Endothelial cell of umbilical vein (primary cell): ENCODE measurements around the gene FMN1. TPM values are rescaled to one million over a fixed set of nuclear protein-coding genes. Genes with fewer than 3 reads are reported as not detected.

Source experiments
- BruUV-seq: library from RNA; stranded (reverse); fragments of 400-500 nt; replicated peaks from 2 replicates; lab custom pipeline; 2021; lab: Mats Ljungman, UMichigan
- CTCF ChIA-PET: fragments of 300-600, 350-600 bp; sonication (Branson Sonifier 250); formaldehyde crosslinking; loops from one replicate; lab custom pipeline; 2021; ENCODE audit warnings: antibody characterized with exemption, inconsistent platforms; lab: Charles Lee
- POLR2A ChIA-PET: fragments of 300-600, 350-600 bp; sonication (Branson Sonifier 250); formaldehyde crosslinking; loops from one replicate; lab custom pipeline; 2021; ENCODE audit warnings: antibody characterized with exemption, inconsistent platforms; lab: Charles Lee
- DNase-seq: peaks from one replicate; pipeline ENCODE4 v3.0.0-alpha.2; 2011; ENCODE audit warnings: low read depth, low spot score
- FAIRE-seq: peaks from 2 replicates; lab custom pipeline; 2011; peaks lifted over from hg19 to GRCh38; lab: Jason Lieb, UNC
- H2AFZ ChIP-seq: 2 replicates; pipeline ENCODE4 v1.6.0; 2012; ENCODE audit warnings: low read depth, low read length, control low read depth, inconsistent platforms
- H3K27ac ChIP-seq: 2 replicates; pipeline ENCODE4 v1.5.1; 2011; ENCODE audit warnings: low read depth, mild to moderate bottlenecking, control low read depth, low read length, moderate library complexity; ENCODE audit not compliant: insufficient read depth
- H3K27me3 ChIP-seq, 2 experiments: 2 replicates each; pipeline versions ENCODE4 v1.6.0 to v1.6.1; 2011; ENCODE audit warnings: low read length in 2 of 2, mixed read lengths in 1 of 2; ENCODE audit not compliant: control insufficient read depth in 2 of 2, insufficient read depth in 2 of 2
- H3K36me3 ChIP-seq, 2 experiments: 2 replicates in 1 of 2; 3 replicates in 1 of 2; pipeline ENCODE4 v1.5.1; 2011; ENCODE audit warnings: low read length in 2 of 2, mild to moderate bottlenecking in 1 of 2, moderate library complexity in 1 of 2; ENCODE audit not compliant: control insufficient read depth in 2 of 2, insufficient read depth in 2 of 2; ENCODE audit errors: extremely low read depth in 1 of 2
- H3K4me1 ChIP-seq: 3 replicates; pipeline ENCODE4 v1.5.1; 2011; ENCODE audit warnings: mild to moderate bottlenecking, low read length; ENCODE audit not compliant: control insufficient read depth, insufficient read depth; ENCODE audit errors: extremely low read depth
- H3K4me2 ChIP-seq: 2 replicates; pipeline ENCODE4 v1.6.1; 2011; ENCODE audit warnings: low read length, control low read depth, mixed read lengths; ENCODE audit not compliant: insufficient read depth
- H3K4me3 ChIP-seq, 3 experiments: fragments of 200-600 bp in 1 of 3; sonication (generic), shearing (Covaris generic) in 1 of 3; replicated peaks in 1 of 3; 2 replicates each; pipeline ENCODE4 v1.5.1; 2011 to 2016; ENCODE audit warnings: control low read depth in 3 of 3, low read length in 3 of 3, mild to moderate bottlenecking in 2 of 3, inconsistent platforms in 1 of 3, low read depth in 1 of 3, moderate library complexity in 1 of 3; ENCODE audit not compliant: insufficient read depth in 1 of 3
- H3K79me2 ChIP-seq: 2 replicates; pipeline ENCODE4 v1.6.0; 2012; ENCODE audit warnings: low read length, inconsistent platforms; ENCODE audit not compliant: control insufficient read depth, insufficient read depth
- H3K9ac ChIP-seq: replicated peaks from 2 replicates; pipeline ENCODE3; 2011; ENCODE audit warnings: low read length, control low read depth; ENCODE audit not compliant: insufficient read depth; ENCODE audit errors: extremely low read depth
- H3K9me1 ChIP-seq: replicated peaks from 3 replicates; pipeline ENCODE4 v1.6.0; 2011; ENCODE audit warnings: mild to moderate bottlenecking, low read length; ENCODE audit not compliant: control insufficient read depth, insufficient read depth; ENCODE audit errors: extremely low read depth
- H3K9me3 ChIP-seq: replicated peaks from 2 replicates; pipeline ENCODE4 v1.5.1; 2012; ENCODE audit warnings: low read length, inconsistent platforms; ENCODE audit not compliant: control insufficient read depth, insufficient read depth
- H4K20me1 ChIP-seq: replicated peaks from 2 replicates; pipeline ENCODE3; 2011; ENCODE audit warnings: mild to moderate bottlenecking, low read length; ENCODE audit not compliant: control insufficient read depth, insufficient read depth; ENCODE audit errors: extremely low read depth
- CTCF ChIP-seq, 2 donors: IDR thresholded peaks; 1 replicate in 1 of 2; 2 replicates in 1 of 2; pipeline ENCODE4 v1.5.1; 2011; ENCODE audit warnings: low read length in 2 of 2, mild to moderate bottlenecking in 2 of 2, moderate library complexity in 2 of 2, control low read depth in 1 of 2, inconsistent platforms in 1 of 2, low read depth in 1 of 2; ENCODE audit not compliant: insufficient read depth in 1 of 2; ENCODE audit errors: extremely low read depth in 1 of 2
- EZH2 ChIP-seq: IDR thresholded peaks from 2 replicates; pipeline ENCODE4 v1.6.1; 2012; ENCODE audit warnings: borderline replicate concordance, low read depth, mild to moderate bottlenecking, moderate library complexity, low read length, inconsistent platforms; ENCODE audit not compliant: severe bottlenecking
- FOS ChIP-seq: IDR thresholded peaks from 2 replicates; pipeline ENCODE4 v1.6.1; 2011; ENCODE audit warnings: mild to moderate bottlenecking, low read length, moderate library complexity, borderline replicate concordance; ENCODE audit not compliant: insufficient read depth
- GATA2 ChIP-seq: IDR thresholded peaks from 2 replicates; pipeline ENCODE4 v1.7.0; 2011; ENCODE audit warnings: low read depth, mild to moderate bottlenecking, moderate library complexity, mixed read lengths, low read length; ENCODE audit not compliant: insufficient read length, insufficient read depth
- JUN ChIP-seq: IDR thresholded peaks from 2 replicates; pipeline ENCODE4 v1.6.1; 2011; ENCODE audit warnings: borderline replicate concordance, low read depth; ENCODE audit not compliant: insufficient read length, insufficient read depth
- MAX ChIP-seq: IDR thresholded peaks from 2 replicates; pipeline ENCODE4 v1.6.1; 2011; ENCODE audit not compliant: insufficient read depth, insufficient read length
- MYC ChIP-seq: IDR thresholded peaks from one replicate; pipeline ENCODE4 v1.6.1; 2011; ENCODE audit warnings: mild to moderate bottlenecking, low read depth, low read length
- POLR2A ChIP-seq: IDR thresholded peaks from 2 replicates; pipeline ENCODE4 v1.6.1; 2012; ENCODE audit warnings: low read depth, mild to moderate bottlenecking, control low read depth, low read length
- POLR2AphosphoS5 ChIP-seq: IDR thresholded peaks from 2 replicates; pipeline ENCODE4 v1.6.1; 2012; ENCODE audit warnings: low read depth, mild to moderate bottlenecking, control low read depth, low read length, moderate library complexity; ENCODE audit not compliant: insufficient read depth
- dilution Hi-C: fragments of 300-500 bp; cut with MboI; formaldehyde crosslinking; loops from one replicate; pipeline ENCODE4 v1.15.0; 2019; ENCODE audit warnings: low sequenced_read_pairs; ENCODE audit not compliant: extremely low pct_ligation_motif_present
- intact Hi-C: fragments of 100-400 bp; cut with micrococcal nuclease; formaldehyde crosslinking; loops from one replicate; pipeline ENCODE4 v1.10.0; 2022
- polyA plus RNA-seq, 4 experiments: library from polyadenylated mRNA; depleted of rRNA in 3 of 4; stranded (reverse) in 3 of 4; unstranded in 1 of 4; fragments of >200 nt; gene quantifications; 2 replicates each; pipeline versions ENCODE4 v1.2.1 to v1.2.3, GENCODE V29; 2011 to 2012; ENCODE audit warnings: missing spikeins in 1 of 4
- total RNA-seq: library from RNA; stranded (reverse); gene quantifications from 2 replicates; pipeline ENCODE4 v1.2.3, GENCODE V29; 2021

The FMN1 gene
- total and polyA plus RNA-seq, 2 donors (not counting 3 experiments of a cell fraction or from before 2014, with no cell fraction given): 0.01 to 0.29 TPM

- H3K79me2 ChIP-seq: no peaks in the 10 kb centered on the region
- BruUV-seq: no TSS peak
- H2AFZ ChIP-seq: no peak overlapping the region
- no peaks in the 10 kb centered on the region for H3K9me1 ChIP-seq
- H4K20me1 ChIP-seq: no peaks in the 10 kb centered on the region
- H3K9ac ChIP-seq: no peak overlapping the region
- H3K27ac ChIP-seq: no peak overlapping the region
- DNase-seq (no peak), FAIRE-seq (no peak)
- no peaks in the 10 kb centered on the region for H3K9me3 ChIP-seq
- intact Hi-C loops: no loop called here
- no peak overlapping the region for H3K4me3 ChIP-seq
- H3K4me1 ChIP-seq: peaks cover 6% of the 10 kb centered on the region
- TF ChIP-seq FOS (no peak), EZH2 (no peak), JUN (no peak), CTCF (IDR thresholded peaks at IDR 0.05; ENCODE audit: extremely low read depth in 1 of 2, insufficient read depth in 1 of 2, low read depth in 1 of 2, low read length in 2 of 2) (no peak), MAX (no peak), POLR2AphosphoS5 (no peak), POLR2A (no peak), MYC (no peak), GATA2 (no peak)
- ChIA-PET CTCF (interaction anchor here (1.5 kb wide), 1 partner anchor 57 kb away, joined by 3 read pairs; no protein-coding TSS in a partner anchor), POLR2A (no interaction called here)
- no peak overlapping the region for H3K4me2 ChIP-seq
- H3K36me3 ChIP-seq: no peaks in the 10 kb centered on the region
- dilution Hi-C loops: no loop called here
- no peaks in the 10 kb centered on the region for H3K27me3 ChIP-seq
Observed at GRCh38 chr15:32786906-32787305, 407.6 kb downstream of the FMN1 start.
